ENCODE data around the gene ZSCAN29. TPM values are rescaled to one million over a fixed set of nuclear protein-coding genes. Genes with fewer than 3 reads are reported as not detected.

ZSCAN29 gene
- total RNA-seq, 1 experiment from 2014 or later = 15.9 TPM

Other genes starting within 250 kb of the ZSCAN29 start
- 27.1 and 37.7 TPM in 2 replicates for gene TMEM62, start 237.5 kb downstream of the ZSCAN29 start, total RNA-seq (2014; rRNA removed; shearing (Covaris generic); ENCODE audit: low replicate concordance)
- 64.0 and 96.2 TPM in 2 replicates for gene CCNDBP1, start 185.6 kb downstream of the ZSCAN29 start, total RNA-seq (2014; rRNA removed; shearing (Covaris generic); ENCODE audit: low replicate concordance)
- not detected in 2 replicates for gene EPB42, start 150.0 kb downstream of the ZSCAN29 start, total RNA-seq (2014; rRNA removed; shearing (Covaris generic); ENCODE audit: low replicate concordance)
- gene TGM5, start 104.1 kb downstream of the ZSCAN29 start, total RNA-seq (2014; rRNA removed; shearing (Covaris generic); ENCODE audit: low replicate concordance) = not detected in 2 replicates
- not detected in 2 replicates for gene TGM7, start 68.8 kb downstream of the ZSCAN29 start, total RNA-seq (2014; rRNA removed; shearing (Covaris generic); ENCODE audit: low replicate concordance)
- 6.0 and 8.3 TPM in 2 replicates for gene LCMT2, start 40.5 kb downstream of the ZSCAN29 start, total RNA-seq (2014; rRNA removed; shearing (Covaris generic); ENCODE audit: low replicate concordance)
- 9.1 and 17.3 TPM in 2 replicates for gene TUBGCP4, start 58 bp upstream of the ZSCAN29 start, total RNA-seq (2014; rRNA removed; shearing (Covaris generic); ENCODE audit: low replicate concordance)
- gene TP53BP1, start 122.1 kb upstream of the ZSCAN29 start, total RNA-seq (2014; rRNA removed; shearing (Covaris generic); ENCODE audit: low replicate concordance) = 31.6 and 35.0 TPM in 2 replicates
- 0.41 and 0.49 TPM in 2 replicates for gene MAP1A, start 146.6 kb upstream of the ZSCAN29 start, total RNA-seq (2014; rRNA removed; shearing (Covaris generic); ENCODE audit: low replicate concordance)
- 4.5 and 17.6 TPM in 2 replicates for gene PPIP5K1, start 219.2 kb upstream of the ZSCAN29 start, total RNA-seq (2014; rRNA removed; shearing (Covaris generic); ENCODE audit: low replicate concordance)
- gene CKMT1B, start 223.0 kb upstream of the ZSCAN29 start, total RNA-seq (2014; rRNA removed; shearing (Covaris generic); ENCODE audit: low replicate concordance) = 12.5 TPM in 1 of 2 replicates, not detected in the other
- gene STRC, start 247.8 kb upstream of the ZSCAN29 start, total RNA-seq (2014; rRNA removed; shearing (Covaris generic); ENCODE audit: low replicate concordance) = not detected in 2 replicates

Data from Caki2 (cell line).